ENCODE results near the gene SH3GLB1.
A peak's percentile ranks its signal among the peaks of the same experiment; 100 is the strongest.

SH3GLB1 gene

GRCh38 chr1:86774305-86775295, 70.2 kb downstream of the SH3GLB1 start:
- peak; percentile 54 for DNase-seq (ENCODE audit: low read depth)

DNA sequence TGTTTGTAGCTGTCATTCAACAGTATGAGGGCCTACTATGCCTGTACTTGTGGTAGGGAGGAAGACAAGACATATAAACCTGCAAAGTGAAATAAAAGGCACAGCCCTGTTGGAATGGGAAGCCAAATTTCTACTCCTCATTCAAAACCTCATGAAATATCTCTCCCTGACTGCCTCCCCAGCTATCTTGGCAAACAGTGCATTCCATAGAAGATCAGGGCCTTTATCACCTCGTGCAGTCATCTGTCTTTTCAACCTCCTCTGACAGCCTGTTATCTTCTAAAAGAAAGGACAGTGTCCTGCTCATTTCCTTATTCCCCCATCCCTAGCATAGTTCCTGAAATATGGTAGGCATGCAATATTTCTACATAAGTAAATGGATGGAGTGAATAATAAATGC, 71.0 kb downstream of the SH3GLB1 start:
- DNase-seq (ENCODE audit: low read depth) = no peak

DNA sequence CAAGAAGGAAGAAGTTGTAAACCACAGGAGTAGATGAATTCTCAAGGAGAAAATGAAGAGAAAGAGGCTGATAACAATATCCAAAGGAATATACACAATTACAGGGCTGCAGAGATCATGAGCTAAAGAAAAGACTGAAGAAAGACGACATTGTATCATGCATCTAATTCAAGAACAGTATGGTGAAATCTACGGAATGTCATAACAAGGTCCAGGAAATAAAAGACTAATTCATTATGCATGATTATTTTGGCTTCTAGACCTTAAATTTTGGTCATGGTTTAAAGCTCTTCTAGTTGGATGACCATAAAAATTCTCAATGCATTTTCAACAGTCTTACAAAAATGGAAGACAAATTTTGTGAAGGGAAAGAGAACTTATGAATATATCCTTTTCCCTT, 71.7 kb downstream of the SH3GLB1 start:
- DNase-seq (ENCODE audit: low read depth) = no peak

DNA sequence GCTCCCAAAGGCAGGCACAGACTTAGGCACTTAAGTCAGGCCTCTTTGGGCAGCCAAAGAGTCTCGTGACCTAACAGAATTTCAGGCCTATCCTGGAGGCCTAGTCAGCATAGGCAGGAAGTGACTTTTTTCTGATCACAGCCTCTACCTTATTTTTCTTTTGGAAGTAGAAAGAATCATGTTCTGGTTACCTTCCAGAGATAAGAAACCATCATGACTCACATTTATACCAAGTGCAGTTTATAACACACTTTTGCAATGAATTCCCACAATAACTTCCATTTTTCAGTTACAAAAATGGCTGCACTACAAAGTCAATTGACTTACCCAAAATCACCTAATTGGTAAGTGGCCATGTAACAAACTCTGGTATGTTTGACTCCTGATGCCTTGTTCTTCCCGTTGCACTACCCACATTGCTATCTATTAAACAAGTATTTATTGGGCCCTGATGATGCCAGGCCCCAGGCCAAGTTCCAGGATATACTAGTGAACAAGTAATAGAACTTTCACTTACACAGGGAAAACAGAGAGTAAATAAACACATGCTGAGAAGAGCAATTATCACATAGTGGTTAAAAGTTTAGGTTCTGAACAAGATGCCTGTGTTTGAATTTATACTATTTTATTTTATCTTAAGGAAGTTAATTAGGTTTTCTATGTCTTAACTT, 74.3 kb downstream of the SH3GLB1 start:
- DNase-seq (ENCODE audit: low read depth) = no peak

- no peak for DNase-seq (ENCODE audit: low read depth)
Measured at GRCh38 chr1:86779308-86780191, 75.2 kb downstream of the SH3GLB1 start.

DNA sequence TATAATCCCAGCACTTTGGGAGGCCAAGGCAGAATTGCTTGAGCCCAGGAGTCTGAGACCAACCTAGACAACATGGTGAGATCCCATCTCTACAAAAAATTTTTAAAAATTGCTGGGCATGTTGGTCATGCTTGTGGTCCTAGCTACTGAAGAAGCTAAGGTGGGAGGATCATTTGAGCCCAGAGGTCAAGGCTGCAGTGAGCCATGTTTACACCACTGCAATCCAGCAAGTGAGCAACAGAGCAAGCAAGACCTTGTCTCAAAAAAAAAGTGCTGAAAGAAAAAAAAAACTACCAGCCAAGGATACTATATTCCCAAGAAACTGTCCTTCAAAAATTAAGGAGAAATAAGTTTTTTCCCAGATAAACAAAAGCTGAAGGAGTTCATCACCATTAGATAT, 78.1 kb downstream of the SH3GLB1 start:
- DNase-seq (ENCODE audit: low read depth) = no peak

- DNase-seq (ENCODE audit: low read depth) = no peak
Measured at GRCh38 chr1:86787621-86788020, 83.2 kb downstream of the SH3GLB1 start.

DNA sequence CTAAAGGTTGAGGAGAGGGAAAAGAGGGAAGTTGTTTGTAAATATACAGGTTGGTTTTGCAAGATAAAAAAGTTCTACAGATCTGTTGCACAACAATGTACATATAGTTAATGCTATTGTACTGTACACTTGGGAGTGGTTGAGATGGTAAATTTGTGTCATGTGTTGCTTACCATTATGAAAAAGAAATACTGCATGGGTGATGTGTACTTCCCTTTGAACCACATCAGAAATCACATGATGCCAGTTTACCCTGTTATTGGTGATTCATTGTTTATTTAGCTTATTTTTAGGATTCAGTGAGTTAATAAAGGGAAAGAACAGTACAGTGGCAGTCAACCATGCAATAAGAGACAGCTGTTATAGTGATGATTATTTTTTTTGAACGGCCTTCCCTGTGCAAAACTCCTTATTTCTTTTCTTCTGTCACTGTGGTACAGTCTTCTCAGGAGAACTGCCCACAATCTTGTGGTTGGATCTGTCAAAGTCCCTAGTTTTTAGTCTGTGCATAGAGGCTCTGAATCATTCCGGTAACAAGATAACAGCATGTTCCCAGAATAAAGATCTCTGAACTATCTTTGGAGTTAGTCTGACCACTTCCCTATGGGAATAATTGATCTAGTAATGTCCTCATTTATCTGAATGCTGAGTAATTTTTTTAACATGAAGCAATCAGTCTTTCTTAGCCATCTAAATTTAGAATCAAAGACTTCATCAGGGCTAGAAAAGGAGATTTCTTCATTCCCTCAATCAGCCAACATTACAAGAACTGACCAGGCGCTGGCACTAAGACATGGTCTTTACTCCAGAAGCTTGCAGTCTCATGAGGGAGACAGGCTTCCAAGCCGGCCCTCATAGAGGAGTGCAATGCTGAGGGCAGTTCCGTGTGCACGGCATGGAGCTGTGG, 84.2 kb downstream of the SH3GLB1 start:
- DNase-seq (ENCODE audit: low read depth) = no peak

GRCh38 chr1:86795316-86795715, 90.9 kb downstream of the SH3GLB1 start:
- no peak for DNase-seq (ENCODE audit: low read depth)
